ENCODE results near the gene VGLL4.

The VGLL4 gene

DNA sequence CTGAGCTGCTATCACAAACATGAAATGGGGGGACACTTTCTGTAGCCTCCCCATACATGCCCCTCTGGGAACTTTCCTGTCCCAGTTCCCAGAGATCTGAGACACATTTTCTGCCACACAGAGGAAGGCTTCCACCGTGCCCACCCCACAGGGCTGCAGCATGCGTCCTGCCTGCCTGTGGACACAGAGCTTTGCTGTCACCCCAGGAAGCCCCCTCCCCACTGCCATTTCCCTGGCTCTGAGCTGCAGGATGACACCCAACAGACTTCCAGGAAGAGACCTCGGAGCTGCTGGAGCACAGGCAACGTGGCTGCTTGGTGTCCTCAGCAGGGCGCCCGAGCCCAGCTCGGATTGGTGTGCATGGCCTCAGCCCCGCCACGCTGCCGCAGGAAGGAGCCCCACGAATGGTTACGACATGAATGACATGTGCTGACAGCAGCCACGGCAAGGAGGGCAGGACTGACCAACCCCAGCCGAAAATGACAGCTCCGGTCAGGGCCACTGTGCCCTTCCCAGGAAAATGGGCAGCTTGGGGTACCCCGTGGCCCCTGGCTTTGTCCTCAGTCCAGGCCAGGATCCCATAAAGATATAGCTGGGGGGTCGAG is 81.3 kb downstream of the VGLL4 start:
- no peak for TF ChIP-seq CTCF (IDR thresholded peaks at IDR 0.05; ENCODE audit: low read depth, low read length)
- no peak for DNase-seq (ENCODE audit: extremely low read depth, low read depth)

GRCh38 chr3:11560746-11561145 is 83.0 kb downstream of the VGLL4 start:
- no peak for DNase-seq (ENCODE audit: extremely low read depth, low read depth)
- TF ChIP-seq CTCF (IDR thresholded peaks at IDR 0.05; ENCODE audit: low read depth, low read length): no peak

- no peak for DNase-seq (ENCODE audit: extremely low read depth, low read depth)
- no peak for TF ChIP-seq CTCF (IDR thresholded peaks at IDR 0.05; ENCODE audit: low read depth, low read length)
These were observed 83.7 kb downstream of the VGLL4 start for GRCh38 chr3:11559816-11560633.

GRCh38 chr3:11558918-11559815 is 84.5 kb downstream of the VGLL4 start:
- no peak for DNase-seq (ENCODE audit: extremely low read depth, low read depth)
- TF ChIP-seq CTCF (IDR thresholded peaks at IDR 0.05; ENCODE audit: low read depth, low read length): no peak

DNA sequence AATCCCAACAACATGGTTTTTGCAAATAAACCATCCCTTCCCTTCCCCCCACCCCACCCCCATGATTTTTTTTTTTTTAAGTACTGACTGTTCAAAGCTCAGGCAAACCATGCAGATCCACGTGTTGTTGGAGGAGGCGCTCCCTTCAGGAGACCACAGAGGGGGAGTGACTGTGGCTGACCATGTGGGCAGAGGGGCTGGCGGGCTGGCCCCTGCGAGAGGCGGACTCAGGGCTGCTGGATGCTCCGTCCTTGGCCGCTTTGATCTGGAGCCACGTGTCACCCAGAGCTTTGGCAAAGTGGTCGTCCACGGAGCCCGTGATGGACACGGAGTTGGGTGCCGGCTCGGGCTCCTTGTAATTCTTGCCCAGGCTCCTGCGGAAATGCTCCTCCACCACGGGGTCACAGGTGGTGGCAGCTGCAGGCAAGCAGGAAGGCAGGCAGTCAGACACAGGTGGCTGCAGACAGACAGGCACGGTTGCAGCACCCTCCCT is 85.3 kb downstream of the VGLL4 start:
- TF ChIP-seq CTCF (IDR thresholded peaks at IDR 0.05; ENCODE audit: low read depth, low read length): no peak
- no peak for DNase-seq (ENCODE audit: extremely low read depth, low read depth)

DNA sequence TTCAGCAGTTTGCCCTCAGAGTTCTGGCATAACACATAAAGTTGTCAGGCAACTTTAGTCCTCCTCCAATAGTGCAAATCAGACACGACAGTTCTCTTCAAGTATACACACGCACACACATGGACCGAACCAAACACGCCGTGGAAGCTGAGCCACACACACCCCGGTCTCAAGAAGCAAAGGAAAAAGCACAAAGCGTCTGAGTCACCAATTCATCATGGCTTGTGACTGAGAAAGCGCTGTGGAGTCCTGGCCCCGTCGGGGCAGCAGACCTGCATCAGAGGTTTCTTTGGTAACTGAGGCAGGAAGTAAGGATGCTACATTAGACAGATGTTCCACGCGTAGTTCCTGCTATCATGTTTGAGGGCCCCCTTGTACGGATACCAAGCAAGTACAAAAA is 85.7 kb downstream of the VGLL4 start:
- no peak for DNase-seq (ENCODE audit: extremely low read depth, low read depth)
- no peak for TF ChIP-seq CTCF (IDR thresholded peaks at IDR 0.05; ENCODE audit: low read depth, low read length)

All from AG09319 (cell line).